Endothelial cell of umbilical vein (primary cell): ENCODE data around the gene CLDN5. TPM values are rescaled to one million over a fixed set of nuclear protein-coding genes. Genes with fewer than 3 reads are reported as not detected.

Experiments
- BruUV-seq: library from RNA; stranded (reverse); fragments of 400-500 nt; replicated peaks from 2 replicates; lab custom pipeline; 2021; lab: Mats Ljungman, UMichigan
- CTCF ChIA-PET: fragments of 300-600, 350-600 bp; sonication (Branson Sonifier 250); formaldehyde crosslinking; loops from one replicate; lab custom pipeline; 2021; ENCODE audit warnings: antibody characterized with exemption, inconsistent platforms; lab: Charles Lee
- POLR2A ChIA-PET: fragments of 300-600, 350-600 bp; sonication (Branson Sonifier 250); formaldehyde crosslinking; loops from one replicate; lab custom pipeline; 2021; ENCODE audit warnings: antibody characterized with exemption, inconsistent platforms; lab: Charles Lee
- DNase-seq: peaks from one replicate; pipeline ENCODE4 v3.0.0-alpha.2; 2011; ENCODE audit warnings: low read depth, low spot score
- FAIRE-seq: peaks from 2 replicates; lab custom pipeline; 2011; peaks lifted over from hg19 to GRCh38; lab: Jason Lieb, UNC
- H2AFZ ChIP-seq: 2 replicates; pipeline ENCODE4 v1.6.0; 2012; ENCODE audit warnings: low read depth, low read length, control low read depth, inconsistent platforms
- H3K27ac ChIP-seq: 2 replicates; pipeline ENCODE4 v1.5.1; 2011; ENCODE audit warnings: low read depth, mild to moderate bottlenecking, control low read depth, low read length, moderate library complexity; ENCODE audit not compliant: insufficient read depth
- H3K27me3 ChIP-seq, 2 experiments: 2 replicates each; pipeline versions ENCODE4 v1.6.0 to v1.6.1; 2011; ENCODE audit warnings: low read length in 2 of 2, mixed read lengths in 1 of 2; ENCODE audit not compliant: control insufficient read depth in 2 of 2, insufficient read depth in 2 of 2
- H3K36me3 ChIP-seq, 2 experiments: 2 replicates in 1 of 2; 3 replicates in 1 of 2; pipeline ENCODE4 v1.5.1; 2011; ENCODE audit warnings: low read length in 2 of 2, mild to moderate bottlenecking in 1 of 2, moderate library complexity in 1 of 2; ENCODE audit not compliant: control insufficient read depth in 2 of 2, insufficient read depth in 2 of 2; ENCODE audit errors: extremely low read depth in 1 of 2
- H3K4me1 ChIP-seq: 3 replicates; pipeline ENCODE4 v1.5.1; 2011; ENCODE audit warnings: mild to moderate bottlenecking, low read length; ENCODE audit not compliant: control insufficient read depth, insufficient read depth; ENCODE audit errors: extremely low read depth
- H3K4me2 ChIP-seq: 2 replicates; pipeline ENCODE4 v1.6.1; 2011; ENCODE audit warnings: low read length, control low read depth, mixed read lengths; ENCODE audit not compliant: insufficient read depth
- H3K4me3 ChIP-seq, 3 experiments: fragments of 200-600 bp in 1 of 3; sonication (generic), shearing (Covaris generic) in 1 of 3; replicated peaks in 1 of 3; 2 replicates each; pipeline ENCODE4 v1.5.1; 2011 to 2016; ENCODE audit warnings: control low read depth in 3 of 3, low read length in 3 of 3, mild to moderate bottlenecking in 2 of 3, inconsistent platforms in 1 of 3, low read depth in 1 of 3, moderate library complexity in 1 of 3; ENCODE audit not compliant: insufficient read depth in 1 of 3
- H3K79me2 ChIP-seq: 2 replicates; pipeline ENCODE4 v1.6.0; 2012; ENCODE audit warnings: low read length, inconsistent platforms; ENCODE audit not compliant: control insufficient read depth, insufficient read depth
- H3K9ac ChIP-seq: replicated peaks from 2 replicates; pipeline ENCODE3; 2011; ENCODE audit warnings: low read length, control low read depth; ENCODE audit not compliant: insufficient read depth; ENCODE audit errors: extremely low read depth
- H3K9me1 ChIP-seq: replicated peaks from 3 replicates; pipeline ENCODE4 v1.6.0; 2011; ENCODE audit warnings: mild to moderate bottlenecking, low read length; ENCODE audit not compliant: control insufficient read depth, insufficient read depth; ENCODE audit errors: extremely low read depth
- H3K9me3 ChIP-seq: replicated peaks from 2 replicates; pipeline ENCODE4 v1.5.1; 2012; ENCODE audit warnings: low read length, inconsistent platforms; ENCODE audit not compliant: control insufficient read depth, insufficient read depth
- H4K20me1 ChIP-seq: replicated peaks from 2 replicates; pipeline ENCODE3; 2011; ENCODE audit warnings: mild to moderate bottlenecking, low read length; ENCODE audit not compliant: control insufficient read depth, insufficient read depth; ENCODE audit errors: extremely low read depth
- CTCF ChIP-seq, 2 donors: IDR thresholded peaks; 1 replicate in 1 of 2; 2 replicates in 1 of 2; pipeline ENCODE4 v1.5.1; 2011; ENCODE audit warnings: low read length in 2 of 2, mild to moderate bottlenecking in 2 of 2, moderate library complexity in 2 of 2, control low read depth in 1 of 2, inconsistent platforms in 1 of 2, low read depth in 1 of 2; ENCODE audit not compliant: insufficient read depth in 1 of 2; ENCODE audit errors: extremely low read depth in 1 of 2
- EZH2 ChIP-seq: IDR thresholded peaks from 2 replicates; pipeline ENCODE4 v1.6.1; 2012; ENCODE audit warnings: borderline replicate concordance, low read depth, mild to moderate bottlenecking, moderate library complexity, low read length, inconsistent platforms; ENCODE audit not compliant: severe bottlenecking
- JUN ChIP-seq: IDR thresholded peaks from 2 replicates; pipeline ENCODE4 v1.6.1; 2011; ENCODE audit warnings: borderline replicate concordance, low read depth; ENCODE audit not compliant: insufficient read length, insufficient read depth
- MYC ChIP-seq: IDR thresholded peaks from one replicate; pipeline ENCODE4 v1.6.1; 2011; ENCODE audit warnings: mild to moderate bottlenecking, low read depth, low read length
- POLR2A ChIP-seq: IDR thresholded peaks from 2 replicates; pipeline ENCODE4 v1.6.1; 2012; ENCODE audit warnings: low read depth, mild to moderate bottlenecking, control low read depth, low read length
- dilution Hi-C: fragments of 300-500 bp; cut with MboI; formaldehyde crosslinking; loops from one replicate; pipeline ENCODE4 v1.15.0; 2019; ENCODE audit warnings: low sequenced_read_pairs; ENCODE audit not compliant: extremely low pct_ligation_motif_present
- intact Hi-C: fragments of 100-400 bp; cut with micrococcal nuclease; formaldehyde crosslinking; loops from one replicate; pipeline ENCODE4 v1.10.0; 2022
- polyA plus RNA-seq, 4 experiments: library from polyadenylated mRNA; depleted of rRNA in 3 of 4; stranded (reverse) in 3 of 4; unstranded in 1 of 4; fragments of >200 nt; gene quantifications; 2 replicates each; pipeline versions ENCODE4 v1.2.1 to v1.2.3, GENCODE V29; 2011 to 2012; ENCODE audit warnings: missing spikeins in 1 of 4
- total RNA-seq: library from RNA; stranded (reverse); gene quantifications from 2 replicates; pipeline ENCODE4 v1.2.3, GENCODE V29; 2021

CLDN5 gene
- total and polyA plus RNA-seq, 2 donors (not counting 3 experiments of a cell fraction or from before 2014, with no cell fraction given), result 198 to 252 TPM

GRCh38 chr22:19549428-19549827 is 25.2 kb upstream of the CLDN5 start:
- no peak for FAIRE-seq
- intact Hi-C loops, result no loop called here
- CTCF ChIA-PET, result interaction anchor here (1.3 kb wide), 1 partner anchor 17 kb away, joined by 3 read pairs; no protein-coding TSS in a partner anchor

More at GRCh38 chr22:19549428-19549827, 25.2 kb upstream of the CLDN5 start:
- Histone ChIP-seq H3K9ac (no peak overlapping the region), H2AFZ (no peak overlapping the region), H3K4me3 (no peak overlapping the region), H3K27me3 (no peaks in the 10 kb centered on the region), H4K20me1 (no peaks in the 10 kb centered on the region), H3K27ac (no peak overlapping the region), H3K9me1 (no peaks in the 10 kb centered on the region), H3K4me2 (no peak overlapping the region), H3K36me3 (no peaks in the 10 kb centered on the region), H3K79me2 (no peaks in the 10 kb centered on the region), H3K9me3 (no peaks in the 10 kb centered on the region), H3K4me1 (no peaks in the 10 kb centered on the region)
- dilution Hi-C loops, result no loop called here
- POLR2A ChIA-PET, result no interaction called here
- TF ChIP-seq MYC (no peak), JUN (no peak), POLR2A (no peak), EZH2 (no peak), CTCF (IDR thresholded peaks at IDR 0.05; ENCODE audit: extremely low read depth in 1 of 2, insufficient read depth in 1 of 2, low read depth in 1 of 2, low read length in 2 of 2) (no peak)
- no TSS peak for BruUV-seq
- no peak for DNase-seq
